ENCODE data around the gene PSMA7. TPM values are rescaled to one million over a fixed set of nuclear protein-coding genes. Genes with fewer than 3 reads are reported as not detected.

PSMA7 gene
- total RNA-seq, 1 experiment from 2014 or later: 332 TPM

- no peak overlapping the region for H3K14ac ChIP-seq (ENCODE audit: insufficient read depth, low read length)
- H2AFZ ChIP-seq (ENCODE audit: low read length): no peak overlapping the region
- no peak overlapping the region for H2AK5ac ChIP-seq (ENCODE audit: insufficient read length, low read length)
- H3K4me3 Mint-ChIP-seq: no peak overlapping the region
- H3K9ac ChIP-seq (ENCODE audit: extremely low read depth, insufficient read length, low read length): no peak overlapping the region
- H3T11ph ChIP-seq (ENCODE audit: low read length): no peak overlapping the region
- peaks cover 15% of the 10 kb centered on the region in 2 experiments for H3K4me1 Mint-ChIP-seq
- no peak overlapping the region for H2BK5ac ChIP-seq (ENCODE audit: insufficient read length, low read length)
- no peak overlapping the region for H3K23ac ChIP-seq (ENCODE audit: insufficient read length, low read depth, low read length)
- no peaks in the 10 kb centered on the region for H3K27me3 ChIP-seq (ENCODE audit: insufficient read depth, low read length)
- no peak overlapping the region for H3K27ac Mint-ChIP-seq
- H2BK120ac ChIP-seq (ENCODE audit: low read depth, low read length, poor library complexity, severe bottlenecking): no peak overlapping the region
- no peak overlapping the region for H3K4me2 ChIP-seq (ENCODE audit: insufficient read depth, insufficient read length, low read length)
- DNase-seq: no peak
- H3K56ac ChIP-seq (ENCODE audit: insufficient read length, low read depth, low read length): no peak overlapping the region
- H2BK20ac ChIP-seq (ENCODE audit: low read depth, low read length, poor library complexity, severe bottlenecking): no peak overlapping the region
- peaks cover 2% of the 10 kb centered on the region; the same call in 1 of the 2 replicates for H3K4me1 ChIP-seq (ENCODE audit: insufficient read depth, low read length)
- no peak overlapping the region for H2BK12ac ChIP-seq (ENCODE audit: insufficient read length, low read depth, low read length)
- H3K79me1 ChIP-seq (ENCODE audit: insufficient read depth, low read depth, low read length, poor library complexity, severe bottlenecking): no peaks in the 10 kb centered on the region
- H3K27ac ChIP-seq (ENCODE audit: insufficient read length, low read depth, low read length): no peak overlapping the region
- H3K4ac ChIP-seq (ENCODE audit: low read depth, low read length): no peak overlapping the region
- no peak overlapping the region for H2BK15ac ChIP-seq (ENCODE audit: low read depth, low read length)
- WGBS (ENCODE audit: extremely low coverage, insufficient read length, low lambda C conversion rate): no CpG with 5 or more reads among the region's 3 CpGs
- H4K91ac ChIP-seq (ENCODE audit: insufficient read length, low read depth, low read length): no peak overlapping the region
- no peaks in the 10 kb centered on the region for H3K9me3 ChIP-seq (ENCODE audit: control insufficient read depth, low read depth, low read length)
- H4K8ac ChIP-seq (replicated peaks; ENCODE audit: insufficient read length, low read depth, low read length): no peak overlapping the region
- H3K18ac ChIP-seq (ENCODE audit: insufficient read length, low read depth, low read length): no peak overlapping the region
- no peaks in the 10 kb centered on the region; the same call in 1 of the 2 replicates for H3K27me3 Mint-ChIP-seq (ENCODE audit: low read depth)
- H3K79me2 ChIP-seq (ENCODE audit: insufficient read depth, low read length): peaks cover 4% of the 10 kb centered on the region; the same call in 1 of the 2 replicates
- peaks cover 3% of the 10 kb centered on the region for H3K23me2 ChIP-seq (ENCODE audit: insufficient read length, low read depth, low read length, poor library complexity, severe bottlenecking)
- H4K20me1 ChIP-seq (ENCODE audit: control insufficient read depth, insufficient read depth, insufficient read length): no peaks in the 10 kb centered on the region
- TF ChIP-seq CTCF (conservative IDR thresholded peaks at IDR 0.05): no peak
- no peak overlapping the region for H4K5ac ChIP-seq (ENCODE audit: insufficient read length, low read depth, low read length)
- no peaks in the 10 kb centered on the region for H3K9me3 Mint-ChIP-seq
- H3K36me3 Mint-ChIP-seq (ENCODE audit: insufficient read depth in 1 of 3, low read depth in 3 of 3): peaks cover 0 to 3% (median 0%) of the 10 kb centered on the region in 3 experiments; a peak in 1 of 7 replicates
These were observed 42.9 kb upstream of the PSMA7 start for GRCh38 chr20:62186096-62186426.
